HuH-7.5 (cell line): ENCODE data around the gene SERINC2.
"Not testable (repeated sequence)": the region's sequence is repeated elsewhere in the genome, so short reads cannot be mapped to it uniquely, and the experiment has no call there.

Source experiments
- DNase-seq: peaks from one replicate; pipeline ENCODE4 v3.0.0; 2011; ENCODE audit warnings: low spot score

Gene SERINC2

GRCh38 chr1:31471452-31472313 lies 58.7 kb downstream of the SERINC2 start:
- not testable (repeated sequence) for DNase-seq

- DNase-seq: not testable (repeated sequence)
Observed at GRCh38 chr1:31472314-31472651, 59.3 kb downstream of the SERINC2 start.

- DNase-seq: not testable (repeated sequence)
Observed at GRCh38 chr1:31472673-31473072, 59.7 kb downstream of the SERINC2 start.

- not testable (repeated sequence) for DNase-seq
Observed at GRCh38 chr1:31473508-31473907, 60.5 kb downstream of the SERINC2 start.

GRCh38 chr1:31474567-31474966 lies 61.6 kb downstream of the SERINC2 start:
- DNase-seq: not testable (repeated sequence)

GRCh38 chr1:31476891-31477846 lies 64.2 kb downstream of the SERINC2 start:
- no peak for DNase-seq

GRCh38 chr1:31478167-31478566 lies 65.2 kb downstream of the SERINC2 start:
- DNase-seq: no peak

- no peak for DNase-seq
Observed at GRCh38 chr1:31479811-31480210, 66.8 kb downstream of the SERINC2 start.

- not testable (repeated sequence) for DNase-seq
Observed at GRCh38 chr1:31480426-31480825, 67.4 kb downstream of the SERINC2 start.

- DNase-seq: no peak
Observed at GRCh38 chr1:31482482-31483011, 69.5 kb downstream of the SERINC2 start.

- no peak for DNase-seq
Observed at GRCh38 chr1:31483012-31483946, 70.3 kb downstream of the SERINC2 start.
